HepG2 (cell line): ENCODE measurements around the gene MORN5. TPM values are rescaled to one million over a fixed set of nuclear protein-coding genes. Genes with fewer than 3 reads are reported as not detected.

Source experiments
- ADNP ChIP-seq: sonication (generic); formaldehyde crosslinking; IDR thresholded peaks from 2 replicates; pipeline ENCODE4 v1.4.0; 2020; ENCODE audit warnings: missing genetic modification reagents
- DNMT3B ChIP-seq: conservative IDR thresholded peaks from 2 replicates; pipeline ENCODE4 v1.6.1; 2016; ENCODE audit warnings: missing biosample characterization, control low read depth
- E2F1 ChIP-seq: sonication (generic); formaldehyde crosslinking; IDR thresholded peaks from 2 replicates; pipeline ENCODE4 v1.5.0; 2020; ENCODE audit warnings: missing genetic modification reagents
- GATA4 ChIP-seq: sonication (generic); IDR thresholded peaks from 2 replicates; pipeline ENCODE4 v1.6.1; 2016; ENCODE audit warnings: antibody characterized with exemption, low read depth, borderline replicate concordance
- GATAD1 ChIP-seq: IDR thresholded peaks from 2 replicates; pipeline ENCODE4 v1.6.1; 2016; ENCODE audit warnings: missing genetic modification reagents, missing compliant biosample characterization
- MAFF ChIP-seq: IDR thresholded peaks from 2 replicates; pipeline ENCODE4 v1.6.1; 2011; ENCODE audit warnings: low read depth, low read length, improper control_type of control experiment
- PAX8 ChIP-seq: sonication (generic); formaldehyde crosslinking; IDR thresholded peaks from 2 replicates; pipeline ENCODE4 v1.8.0; 2022; ENCODE audit warnings: mild to moderate bottlenecking, missing genetic modification reagents, borderline replicate concordance
- PRDM15 ChIP-seq: sonication (generic); formaldehyde crosslinking; IDR thresholded peaks from 2 replicates; pipeline ENCODE4 v1.4.0; 2020; ENCODE audit warnings: missing genetic modification reagents
- RCOR2 ChIP-seq: IDR thresholded peaks from 2 replicates; pipeline ENCODE4 v1.6.1; 2016; ENCODE audit warnings: missing biosample characterization, missing genetic modification reagents
- SRSF4 ChIP-seq: fragments of 200-400 bp; formaldehyde crosslinking; IDR thresholded peaks from one replicate; pipeline ENCODE4 v1.6.1; 2018; ENCODE audit warnings: mild to moderate bottlenecking, low read depth, low read length, moderate library complexity; ENCODE audit not compliant: poor library complexity, severe bottlenecking
- XRCC5 ChIP-seq: fragments of 200-400 bp; formaldehyde crosslinking; optimal IDR thresholded peaks from 2 replicates; pipeline ENCODE3; 2017; ENCODE audit warnings: mild to moderate bottlenecking, low read length
- ZBTB4 ChIP-seq: sonication (generic); formaldehyde crosslinking; IDR thresholded peaks from 2 replicates; pipeline ENCODE4 v1.4.0; 2020; ENCODE audit warnings: missing genetic modification reagents, mild to moderate bottlenecking, borderline replicate concordance
- ZIK1 ChIP-seq: sonication (generic); formaldehyde crosslinking; IDR thresholded peaks from 2 replicates; pipeline ENCODE4 v1.5.0; 2020; ENCODE audit warnings: mild to moderate bottlenecking, low read depth, missing genetic modification reagents, borderline replicate concordance
- ZNF160 ChIP-seq: sonication (generic); formaldehyde crosslinking; IDR thresholded peaks from 2 replicates; pipeline ENCODE4 v1.8.0; 2022; ENCODE audit warnings: mild to moderate bottlenecking, inconsistent platforms, missing genetic modification reagents
- ZNF235 ChIP-seq: sonication (generic); formaldehyde crosslinking; IDR thresholded peaks from 2 replicates; pipeline ENCODE4 v1.8.1; 2023; ENCODE audit warnings: mild to moderate bottlenecking, missing genetic modification reagents, borderline replicate concordance
- ZNF572 ChIP-seq: sonication (generic); formaldehyde crosslinking; IDR thresholded peaks from 2 replicates; pipeline ENCODE4 v1.5.1; 2020; ENCODE audit warnings: mild to moderate bottlenecking, missing genetic modification reagents
- ZSCAN5A ChIP-seq: sonication (generic); formaldehyde crosslinking; IDR thresholded peaks from 2 replicates; pipeline ENCODE4 v1.8.0; 2022; ENCODE audit warnings: mild to moderate bottlenecking, missing genetic modification reagents, borderline replicate concordance
- polyA plus RNA-seq, 8 experiments: library from polyadenylated mRNA; depleted of rRNA in 3 of 8; stranded (reverse) in 7 of 8; unstranded in 1 of 8; fragments of >200 nt; fragmentation: Illumina TruSeq in 4 of 8; extraction: Trizol in 4 of 8; gene quantifications; 2 replicates each; pipeline versions ENCODE4 v1.2.1 to v1.2.3, GENCODE V29; 2011 to 2016; ENCODE audit warnings: low read depth in 4 of 8, missing spikeins in 1 of 8, mixed read lengths in 1 of 8; ENCODE audit not compliant: insufficient read depth in 1 of 8
- total RNA-seq, 5 experiments: library from RNA; depleted of rRNA; stranded (reverse); fragments of >200 nt; fragmentation: Illumina TruSeq; extraction: Trizol; gene quantifications; 2 replicates each; pipeline ENCODE4 v1.2.3, GENCODE V29; 2016; ENCODE audit warnings: low read depth in 1 of 5

MORN5 gene
- total and polyA plus RNA-seq, 2 of the 13 experiments (the other 11 are each of a cell fraction or from before 2014, with no cell fraction given): not detected

GRCh38 chr9:122159026-122159924 is at the start of gene MORN5, which contains the start of gene NDUFA8 (continued):
- TF ChIP-seq XRCC5: peak; percentile 39
- TF ChIP-seq PRDM15 (CRISPR knock-in tag): no peak
- peak; percentile 84 for TF ChIP-seq GATAD1 (CRISPR knock-in tag)
- TF ChIP-seq ZNF572 (CRISPR knock-in tag): no peak
- TF ChIP-seq PAX8 (CRISPR knock-in tag): no peak
- TF ChIP-seq ADNP (CRISPR knock-in tag): no peak
- TF ChIP-seq GATA4: no peak
- TF ChIP-seq ZNF235: no peak
- no peak for TF ChIP-seq MAFF
- no peak for TF ChIP-seq SRSF4
- no peak for TF ChIP-seq ZIK1
- TF ChIP-seq ZBTB4 (CRISPR knock-in tag): no peak
- TF ChIP-seq RCOR2 (CRISPR knock-in tag): no peak
- no peak for TF ChIP-seq DNMT3B (CRISPR knock-in tag)
- no peak for TF ChIP-seq E2F1 (CRISPR knock-in tag)
- TF ChIP-seq ZNF160 (CRISPR knock-in tag): no peak; the same call in 1 of the 2 replicates
- no peak for TF ChIP-seq ZSCAN5A (CRISPR knock-in tag)
